ENCODE results near the gene OR51E1.

GRCh38 chr11:4647766-4648165, 4.0 kb downstream of the OR51E1 start:
- TF ChIP-seq CTCF (IDR thresholded peaks at IDR 0.05; ENCODE audit: insufficient read depth, low read depth, low read length) (no peak), EZH2 (IDR thresholded peaks at IDR 0.05; ENCODE audit: insufficient read depth, low read length) (no peak)

All from astrocyte (in vitro differentiated cells and primary cell).